ES-I3 (cell line): ENCODE measurements around the gene NUDCD2.
A peak's percentile ranks its signal among the peaks of the same experiment; 100 is the strongest.
"Not testable (repeated sequence)": the region's sequence is repeated elsewhere in the genome, so short reads cannot be mapped to it uniquely, and the experiment has no call there.

Experiments used
- H3K36me3 ChIP-seq: 2 replicates; pipeline ENCODE4 v1.6.1; 2013; ENCODE audit warnings: mild to moderate bottlenecking, low read length, control low read depth, moderate library complexity; ENCODE audit not compliant: insufficient read depth
- H3K4me1 ChIP-seq: 2 replicates; pipeline ENCODE4 v1.6.1; 2013; ENCODE audit warnings: mild to moderate bottlenecking, control low read depth, low read length; ENCODE audit not compliant: insufficient read depth
- H3K9ac ChIP-seq: 2 replicates; pipeline ENCODE4 v1.6.1; 2013; ENCODE audit warnings: low read depth, mild to moderate bottlenecking, low read length, moderate library complexity
- H3K9me3 ChIP-seq: 2 replicates; pipeline ENCODE4 v1.6.1; 2013; ENCODE audit warnings: mild to moderate bottlenecking, low read length, moderate library complexity; ENCODE audit not compliant: control insufficient read depth, insufficient read depth

The NUDCD2 gene

DNA sequence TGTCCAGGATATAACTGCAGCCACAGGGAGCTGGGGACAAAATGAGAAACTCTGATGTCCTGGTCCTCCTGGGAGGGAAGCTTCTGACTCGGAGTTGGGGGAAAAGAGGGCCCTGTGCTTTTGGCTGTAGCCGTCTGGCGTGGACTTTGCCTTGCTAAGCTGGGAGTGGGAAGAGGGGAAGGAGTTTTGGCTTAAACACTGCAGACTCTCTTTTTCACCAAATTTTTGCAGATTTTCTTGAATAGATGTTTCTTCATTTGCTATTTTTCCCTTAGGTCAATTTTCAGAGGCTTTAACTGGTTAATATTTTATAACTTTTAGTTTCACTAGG is 29.8 kb upstream of the NUDCD2 start:
- no peaks in the 10 kb centered on the region; the same call in 1 of the 2 replicates for H3K9me3 ChIP-seq
- peaks cover 6% of the 10 kb centered on the region; the same call in 1 of the 2 replicates for H3K36me3 ChIP-seq
- H3K9ac ChIP-seq = no peak overlapping the region
- no peaks in the 10 kb centered on the region; the same call in 1 of the 2 replicates for H3K4me1 ChIP-seq

DNA sequence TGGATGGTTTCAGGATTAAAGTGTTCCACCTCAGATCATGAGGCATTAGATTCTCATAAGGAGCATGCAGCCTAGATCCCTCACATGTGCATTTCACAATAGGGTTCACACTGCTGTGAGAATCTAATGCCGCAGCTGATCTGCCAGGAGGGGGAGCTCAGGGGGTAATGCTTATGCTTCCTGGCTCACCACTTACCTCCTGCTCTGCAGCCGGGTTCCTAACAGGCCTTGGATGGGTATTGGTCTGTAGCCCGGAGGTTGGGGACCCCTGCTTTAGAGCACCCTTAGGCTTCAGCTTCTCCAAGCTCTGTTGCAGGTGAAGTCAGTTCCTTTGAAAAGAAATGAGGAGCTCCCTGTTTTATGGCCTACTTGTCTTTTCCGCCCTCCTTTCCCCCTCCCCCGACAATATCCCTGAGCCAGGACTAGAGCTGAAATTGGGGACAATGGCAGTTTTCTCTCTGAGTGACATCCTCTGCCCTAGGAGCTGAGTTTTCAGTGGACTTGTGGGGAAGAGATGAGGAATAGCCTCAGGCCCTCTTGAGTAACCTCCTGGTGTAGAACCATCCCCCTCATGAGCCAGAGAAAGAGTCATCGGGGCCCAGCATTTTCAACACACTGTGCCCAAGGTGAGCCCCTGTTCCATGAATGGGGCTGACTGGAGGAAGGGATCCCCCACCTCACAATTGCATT is 29.3 kb upstream of the NUDCD2 start:
- Histone ChIP-seq H3K4me1 (no peaks in the 10 kb centered on the region; the same call in 1 of the 2 replicates), H3K9ac (no peak overlapping the region), H3K36me3 (peaks cover 6% of the 10 kb centered on the region; the same call in 1 of the 2 replicates), H3K9me3 (no peaks in the 10 kb centered on the region; the same call in 1 of the 2 replicates)

DNA sequence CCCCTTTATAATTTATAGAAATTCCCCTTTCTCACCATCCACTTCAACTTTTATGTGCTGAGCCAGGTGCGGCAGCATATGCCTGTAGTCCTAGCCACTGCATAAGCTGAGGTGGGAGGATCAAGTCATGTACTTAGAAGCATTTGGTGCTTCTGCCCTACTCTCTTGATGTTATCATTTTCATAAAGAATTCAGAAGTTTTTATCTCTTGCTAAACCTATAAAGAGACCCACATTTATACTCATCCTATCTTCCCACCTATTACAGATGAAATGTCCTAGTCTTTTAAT is 19.0 kb upstream of the NUDCD2 start:
- Histone ChIP-seq H3K9ac (no peak overlapping the region), H3K9me3 (no peaks in the 10 kb centered on the region), H3K36me3 (peaks cover 3% of the 10 kb centered on the region; the same call in 1 of the 2 replicates)

GRCh38 chr5:163478126-163478981 is 18.5 kb upstream of the NUDCD2 start:
- H3K4me1 ChIP-seq = no peaks in the 10 kb centered on the region
- peaks cover 3% of the 10 kb centered on the region; the same call in 1 of the 2 replicates for H3K36me3 ChIP-seq
- no peak overlapping the region for H3K9ac ChIP-seq
- no peaks in the 10 kb centered on the region for H3K9me3 ChIP-seq

More for the DNA sequence above, 19.0 kb upstream of the NUDCD2 start:
- no peaks in the 10 kb centered on the region for H3K4me1 ChIP-seq

DNA sequence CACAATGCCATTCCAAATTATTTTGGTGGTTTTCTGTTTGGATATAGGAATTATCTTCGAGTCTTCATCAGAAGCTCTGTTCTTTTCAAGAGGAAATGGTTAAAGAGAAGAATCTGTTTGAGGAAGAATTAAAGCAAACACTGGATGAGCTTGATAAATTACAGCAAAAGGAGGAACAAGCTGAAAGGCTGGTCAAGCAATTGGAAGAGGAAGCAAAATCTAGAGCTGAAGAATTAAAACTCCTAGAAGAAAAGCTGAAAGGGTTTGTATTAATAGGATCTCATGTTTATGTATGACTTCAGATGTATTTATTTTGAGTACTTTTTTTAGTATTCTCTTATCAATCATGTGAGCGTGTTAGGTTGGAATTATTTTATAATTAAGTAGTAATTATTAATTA is 15.5 kb upstream of the NUDCD2 start:
- Histone ChIP-seq H3K9me3 (no peaks in the 10 kb centered on the region), H3K9ac (no peak overlapping the region), H3K36me3 (peaks cover 6% of the 10 kb centered on the region; the same call in 1 of the 2 replicates), H3K4me1 (no peaks in the 10 kb centered on the region)

GRCh38 chr5:163473635-163474243 is 13.8 kb upstream of the NUDCD2 start:
- Histone ChIP-seq H3K36me3 (peaks cover 16% of the 10 kb centered on the region), H3K4me1 (no peaks in the 10 kb centered on the region), H3K9me3 (no peaks in the 10 kb centered on the region), H3K9ac (no peak overlapping the region)

GRCh38 chr5:163467682-163468081 is 7.8 kb upstream of the NUDCD2 start:
- Histone ChIP-seq H3K36me3 (peaks cover 14% of the 10 kb centered on the region), H3K9ac (no peak overlapping the region), H3K9me3 (no peaks in the 10 kb centered on the region), H3K4me1 (no peaks in the 10 kb centered on the region)

- Histone ChIP-seq H3K4me1 (peaks cover 5% of the 10 kb centered on the region), H3K9me3 (no peaks in the 10 kb centered on the region), H3K9ac (no peak overlapping the region), H3K36me3 (no peaks in the 10 kb centered on the region)
Measured at GRCh38 chr5:163463063-163463435, 3.1 kb upstream of the NUDCD2 start.

DNA sequence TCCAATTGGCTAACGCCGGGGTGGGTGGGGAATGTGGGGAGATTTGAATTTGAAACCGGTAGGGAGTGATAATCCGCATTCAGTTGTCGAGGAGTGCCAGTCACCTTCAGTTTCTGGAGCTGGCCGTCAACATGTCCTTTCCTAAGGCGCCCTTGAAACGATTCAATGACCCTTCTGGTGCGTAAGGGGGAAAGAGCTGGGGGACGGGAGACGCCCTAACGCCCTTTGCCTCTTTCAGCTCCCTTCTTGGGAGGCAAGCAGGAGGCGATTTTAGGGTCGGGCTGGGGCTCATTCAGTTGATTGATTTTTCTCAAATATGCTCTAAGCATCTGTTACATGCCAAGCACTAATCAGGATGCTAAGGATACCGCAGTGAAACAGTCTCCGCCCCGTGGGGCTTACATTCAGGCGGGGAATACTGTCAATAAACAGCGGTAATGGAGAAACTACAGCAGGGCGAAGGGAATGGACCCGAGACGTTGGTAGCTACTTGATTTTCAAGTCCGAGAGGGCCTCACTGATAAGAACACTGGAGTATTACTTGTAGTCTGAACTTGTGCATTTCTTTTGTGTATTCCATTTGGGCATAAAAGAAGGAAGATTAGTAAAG is 765 bp upstream of the NUDCD2 start, which contains the start of gene HMMR:
TSS of gene HMMR (plus strand) at position 71 of the 610 bp plus-strand sequence. CDS start at position 132, 61 bp downstream.
- Histone ChIP-seq H3K4me1 (peaks cover 5% of the 10 kb centered on the region), H3K9ac (peak within 1 kb of the TSS; percentile 84), H3K36me3 (peaks cover 2% of the 10 kb centered on the region), H3K9me3 (no peaks in the 10 kb centered on the region)

DNA sequence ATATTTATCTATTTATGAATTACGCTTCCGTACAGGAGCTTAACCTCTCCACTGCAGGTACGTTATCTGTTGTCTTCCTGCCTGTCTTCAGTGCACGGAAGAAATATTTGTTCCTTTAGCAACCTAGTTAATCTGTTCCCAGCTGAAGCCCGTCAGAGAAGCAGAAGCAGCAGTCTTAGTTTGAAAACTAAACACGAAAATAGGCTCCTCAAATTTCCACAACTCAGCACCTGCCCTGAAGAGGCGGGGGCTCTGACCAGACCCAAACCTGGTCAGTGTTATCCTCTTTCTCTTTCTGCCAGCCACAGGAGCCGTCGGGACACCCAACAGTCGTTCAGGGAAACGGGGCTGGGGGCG is 462 bp downstream of the NUDCD2 start:
- Histone ChIP-seq H3K4me1 (peaks cover 5% of the 10 kb centered on the region), H3K36me3 (peaks cover 2% of the 10 kb centered on the region), H3K9ac (peak overlapping the region; percentile 74), H3K9me3 (no peaks in the 10 kb centered on the region)

DNA sequence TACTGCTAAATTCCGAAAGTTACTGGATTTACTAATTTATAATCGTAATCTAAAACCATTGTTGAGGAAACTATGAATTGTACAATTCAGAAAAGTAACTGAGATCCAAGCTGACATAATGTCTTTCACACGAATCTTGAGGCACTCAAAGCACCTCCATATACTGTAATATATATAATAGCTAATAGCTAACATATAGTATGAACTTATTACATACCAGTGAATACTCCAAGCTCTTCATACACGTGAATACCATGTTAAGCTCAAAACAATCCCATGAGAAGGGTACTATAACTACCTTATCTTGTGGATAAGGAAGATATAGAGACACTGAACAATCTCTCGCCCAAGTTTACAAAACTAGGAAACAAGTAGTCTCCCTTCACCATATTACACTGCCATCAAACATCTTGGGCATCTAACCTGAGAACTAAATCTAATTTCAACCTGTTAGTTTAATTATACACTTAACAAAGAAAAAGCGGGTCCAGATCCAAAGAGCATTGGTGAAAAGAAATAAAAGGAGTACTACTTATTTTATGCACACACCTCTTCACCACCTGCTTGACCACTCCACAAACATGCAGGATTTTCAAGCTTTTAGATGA is 1.0 kb downstream of the NUDCD2 start:
- peaks cover 5% of the 10 kb centered on the region for H3K4me1 ChIP-seq
- H3K9ac ChIP-seq = peak overlapping the region; percentile 74
- no peaks in the 10 kb centered on the region for H3K9me3 ChIP-seq
- peaks cover 2% of the 10 kb centered on the region for H3K36me3 ChIP-seq

DNA sequence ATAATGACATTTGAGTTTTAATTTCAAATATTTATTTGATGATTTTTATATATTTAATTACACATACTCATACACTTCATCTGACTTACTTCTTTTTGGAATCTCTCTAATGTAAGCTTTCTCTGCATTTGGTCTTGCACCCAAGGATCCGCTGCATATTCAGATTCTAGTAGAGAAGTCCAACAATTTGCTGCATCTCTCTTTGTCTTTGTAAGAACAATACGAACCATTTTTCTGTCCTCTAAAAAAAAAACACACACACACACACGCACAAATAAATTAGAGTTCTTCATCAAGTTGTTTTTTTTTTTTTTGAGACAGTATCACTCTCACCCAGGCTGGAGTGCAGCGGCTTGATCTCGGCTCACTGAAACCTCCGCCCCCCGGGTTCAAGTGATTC is 3.1 kb downstream of the NUDCD2 start:
- H3K9me3 ChIP-seq = no peaks in the 10 kb centered on the region
- peaks cover 6% of the 10 kb centered on the region for H3K36me3 ChIP-seq
- H3K4me1 ChIP-seq = peaks cover under 1% of the 10 kb centered on the region
- H3K9ac ChIP-seq = no peak overlapping the region

GRCh38 chr5:163456029-163456589 is 3.8 kb downstream of the NUDCD2 start:
- Histone ChIP-seq H3K4me1 (no peaks in the 10 kb centered on the region), H3K9me3 (no peaks in the 10 kb centered on the region), H3K9ac (no peak overlapping the region), H3K36me3 (peaks cover 6% of the 10 kb centered on the region)

GRCh38 chr5:163455406-163455805 is 4.5 kb downstream of the NUDCD2 start:
- not testable (repeated sequence) for H3K36me3 ChIP-seq, H3K4me1 ChIP-seq, H3K9me3 ChIP-seq, H3K9ac ChIP-seq
